Urinary bladder (tissue), 4 donors: ENCODE measurements around the gene RPGRIP1L. TPM values are rescaled to one million over a fixed set of nuclear protein-coding genes. Genes with fewer than 3 reads are reported as not detected.
"Not testable (repeated sequence)": the region's sequence is repeated elsewhere in the genome, so short reads cannot be mapped to it uniquely, and the experiment has no call there.

ENCODE experiments used
- DNase-seq: peaks from one replicate; pipeline ENCODE4 v3.0.0-alpha.2; 2015; ENCODE audit errors: extremely low spot score
- H3K27ac ChIP-seq: one replicate; pipeline ENCODE4 v1.5.1; 2013; ENCODE audit warnings: low read depth, mild to moderate bottlenecking, moderate library complexity
- H3K36me3 ChIP-seq: one replicate; pipeline ENCODE4 v1.6.1; 2013; ENCODE audit warnings: mild to moderate bottlenecking, moderate library complexity; ENCODE audit not compliant: insufficient read depth
- H3K4me1 ChIP-seq: one replicate; pipeline ENCODE4 v1.6.1; 2013; ENCODE audit warnings: mild to moderate bottlenecking, moderate library complexity; ENCODE audit not compliant: insufficient read depth
- H3K4me3 ChIP-seq: one replicate; pipeline ENCODE4 v1.5.1; 2013; ENCODE audit warnings: low read depth, low read length
- WGBS: extraction: QIAGEN DNeasy Blood & Tissue Kit; methylation state at CpG from one replicate; pipeline ENCODE4 v1.1.7; 2013; 5-methylcytosine and 5-hydroxymethylcytosine counted together
- polyA plus RNA-seq: library from polyadenylated mRNA; stranded (reverse); fragments of 200-250 nt; gene quantifications from one replicate; pipeline ENCODE4 v1.2.3, GENCODE V29; 2013
- total RNA-seq: library from RNA; depleted of rRNA; stranded (reverse); fragments of >200 nt; gene quantifications from one replicate; pipeline ENCODE4 v1.2.3, GENCODE V29; 2014
- donor health status: healthy with polysubstance abuse.
- donor health status: healthy.

RPGRIP1L gene
- total and polyA plus RNA-seq, 2 donors: 2.6 to 30.7 TPM

DNA sequence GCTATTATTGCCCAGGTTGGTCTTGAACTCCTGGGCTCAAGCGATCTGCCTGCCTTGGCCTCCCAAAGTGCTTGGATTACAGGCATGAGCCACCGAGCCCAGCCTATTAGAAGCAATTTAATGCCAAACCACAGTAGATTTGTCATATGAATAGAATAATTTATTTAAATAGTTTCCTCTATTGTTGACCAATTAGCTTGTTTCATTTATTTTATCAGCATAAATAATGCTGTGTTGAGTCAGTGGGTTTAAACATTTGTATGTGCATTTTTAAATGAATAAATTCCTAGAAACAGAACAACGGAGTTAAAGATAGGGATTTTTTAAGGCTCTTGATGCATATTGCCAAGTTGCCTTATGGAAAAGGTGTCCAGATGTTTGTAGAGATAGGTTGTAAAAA lies 27.0 kb upstream of the RPGRIP1L start:
- H3K4me3 ChIP-seq: no peak overlapping the region
- H3K27ac ChIP-seq: no peak overlapping the region
- H3K4me1 ChIP-seq: no peaks in the 10 kb centered on the region
- 86% methylated on average over 3 of the region's 3 CpGs for WGBS
- DNase-seq: no peak
- H3K36me3 ChIP-seq: no peaks in the 10 kb centered on the region

DNA sequence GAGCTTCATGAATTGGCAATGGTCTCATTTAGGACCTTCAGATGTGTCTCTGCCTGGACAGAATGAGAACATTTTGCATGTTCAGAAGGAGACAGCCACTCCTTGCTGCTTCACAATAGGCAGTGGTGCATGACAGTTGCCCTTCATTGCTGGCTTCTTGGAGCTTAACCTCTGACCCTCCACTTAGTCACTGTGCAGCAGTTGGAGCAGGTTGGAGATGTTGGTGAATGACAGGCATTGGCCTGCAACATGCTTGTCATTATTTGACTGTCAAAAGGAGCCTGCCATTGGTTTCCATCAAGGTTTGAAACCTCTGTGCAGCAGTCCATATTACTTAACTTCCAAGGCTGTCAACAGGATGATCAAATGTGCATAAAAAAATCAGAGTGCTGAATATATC lies 23.0 kb upstream of the RPGRIP1L start:
- no peak overlapping the region for H3K4me3 ChIP-seq
- DNase-seq: no peak
- H3K27ac ChIP-seq: no peak overlapping the region
- H3K36me3 ChIP-seq: no peaks in the 10 kb centered on the region
- no peaks in the 10 kb centered on the region for H3K4me1 ChIP-seq

DNA sequence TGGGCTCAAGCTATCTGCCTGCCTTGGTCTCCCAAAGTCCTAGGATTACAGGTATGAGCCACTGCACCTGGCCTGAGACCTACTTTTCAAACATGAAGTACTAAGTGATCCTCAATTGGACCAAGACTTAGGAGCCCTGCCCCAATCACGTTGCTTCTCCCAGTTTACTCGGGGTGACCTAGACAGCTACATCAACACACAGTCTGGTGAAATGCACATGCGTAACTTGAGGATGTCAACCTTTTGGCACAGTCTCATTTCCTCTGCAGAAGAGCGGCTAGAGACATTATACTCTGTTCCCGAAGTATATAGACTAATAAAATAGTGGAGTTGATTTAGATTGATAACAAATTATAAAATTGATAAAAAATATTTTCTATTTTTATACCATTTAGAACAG lies 17.4 kb upstream of the RPGRIP1L start:
- H3K4me1 ChIP-seq: no peaks in the 10 kb centered on the region
- H3K4me3 ChIP-seq: no peak overlapping the region
- 90% methylated on average over 5 of the region's 5 CpGs for WGBS
- no peak for DNase-seq
- no peaks in the 10 kb centered on the region for H3K36me3 ChIP-seq
- no peak overlapping the region for H3K27ac ChIP-seq

GRCh38 chr16:53717577-53717976 lies 13.9 kb upstream of the RPGRIP1L start:
- H3K4me1 ChIP-seq: peaks cover 1% of the 10 kb centered on the region
- no peak overlapping the region for H3K27ac ChIP-seq
- no peaks in the 10 kb centered on the region for H3K36me3 ChIP-seq
- no peak overlapping the region for H3K4me3 ChIP-seq
- 85% methylated on average over 3 of the region's 3 CpGs for WGBS
- DNase-seq: no peak

DNA sequence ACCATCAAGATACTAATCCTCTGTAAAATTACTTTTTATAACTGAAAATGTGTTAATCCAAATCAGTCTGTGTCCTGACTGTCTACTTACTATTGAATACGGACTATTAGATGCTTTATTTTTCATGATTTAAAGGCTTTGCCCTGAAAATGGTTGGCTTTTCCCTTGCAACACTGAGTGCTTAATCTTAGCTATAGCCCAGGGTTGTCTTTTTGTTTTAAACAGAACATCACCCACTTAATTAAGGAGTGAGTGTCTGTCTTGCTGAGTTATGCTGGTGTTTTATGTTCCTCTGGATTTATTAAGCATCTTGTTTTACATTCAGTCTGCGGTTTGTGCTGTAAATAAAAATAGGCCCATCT lies 11.3 kb upstream of the RPGRIP1L start:
- DNase-seq: no peak
- Histone ChIP-seq H3K36me3 (no peaks in the 10 kb centered on the region), H3K27ac (no peak overlapping the region), H3K4me3 (no peak overlapping the region), H3K4me1 (peaks cover 1% of the 10 kb centered on the region)
- 72% methylated on average over 2 of the region's 2 CpGs for WGBS

DNA sequence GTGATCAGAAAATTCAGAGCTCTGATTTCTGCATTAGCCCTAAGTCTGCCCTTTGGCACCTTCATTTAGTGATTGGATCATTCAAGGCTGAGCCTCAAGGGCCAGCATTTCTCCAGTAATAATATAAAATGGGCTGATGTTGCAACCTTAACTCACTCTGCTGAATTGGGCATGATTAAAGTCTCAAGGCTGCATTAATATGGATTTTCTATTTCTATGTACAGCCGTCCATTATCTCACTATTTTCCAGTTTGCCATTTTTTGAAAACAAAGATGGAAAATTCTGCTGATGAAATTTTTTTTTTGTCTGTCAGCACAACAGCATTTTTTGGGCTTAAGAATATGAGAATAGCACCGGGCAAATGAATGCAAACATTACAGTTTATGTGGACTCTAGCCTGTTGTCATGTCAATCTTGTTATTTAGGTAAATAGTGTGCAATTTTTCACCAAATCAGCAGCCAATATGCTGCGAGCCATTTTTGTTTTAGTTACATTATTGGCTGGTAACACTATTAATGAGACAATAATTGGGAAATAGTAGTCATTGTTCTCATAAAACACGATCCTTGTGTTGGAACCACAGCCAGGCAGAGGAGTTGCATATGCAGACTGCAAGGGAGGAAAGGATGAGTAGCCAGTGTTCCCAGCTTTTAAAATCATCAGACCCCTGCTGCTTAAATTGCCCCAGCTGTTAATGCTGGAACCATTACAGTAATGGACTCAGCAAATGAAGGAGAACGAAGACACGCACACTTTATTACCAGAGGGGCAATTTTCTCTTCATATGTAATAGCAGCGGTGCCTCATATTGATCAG lies 10.8 kb upstream of the RPGRIP1L start:
- Histone ChIP-seq H3K27ac (no peak overlapping the region), H3K4me1 (peaks cover 1% of the 10 kb centered on the region), H3K4me3 (no peak overlapping the region), H3K36me3 (no peaks in the 10 kb centered on the region)
- DNase-seq: no peak
- 56% methylated on average over 7 of the region's 7 CpGs for WGBS

GRCh38 chr16:53713403-53714204 lies 9.9 kb upstream of the RPGRIP1L start:
- WGBS: 55% methylated on average over 3 of the region's 3 CpGs
- DNase-seq: no peak
- Histone ChIP-seq H3K4me3 (no peak overlapping the region), H3K4me1 (peaks cover 1% of the 10 kb centered on the region), H3K27ac (no peak overlapping the region), H3K36me3 (no peaks in the 10 kb centered on the region)

DNA sequence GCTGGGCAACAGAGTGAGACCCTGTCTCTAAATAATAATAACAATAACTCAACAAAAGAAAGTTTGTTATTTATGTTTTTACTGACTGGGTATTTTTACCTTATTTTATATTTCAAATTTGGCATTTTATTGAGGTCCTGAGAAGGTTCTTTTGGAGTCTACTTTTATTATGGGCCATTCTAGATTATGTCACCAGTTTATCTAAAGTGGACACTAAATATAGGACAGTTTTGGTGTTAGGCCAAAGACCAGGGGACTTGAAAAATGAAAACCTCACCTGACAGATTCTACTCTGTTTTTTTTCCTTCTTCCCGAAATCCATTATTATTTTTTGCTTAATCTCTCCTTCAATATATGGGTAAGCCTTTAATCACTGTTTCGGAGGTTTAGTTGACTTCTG lies 8.4 kb upstream of the RPGRIP1L start:
- H3K27ac ChIP-seq: no peak overlapping the region
- H3K4me1 ChIP-seq: peaks cover 1% of the 10 kb centered on the region
- no peak overlapping the region for H3K4me3 ChIP-seq
- 77% methylated on average over 2 of the region's 2 CpGs for WGBS
- no peaks in the 10 kb centered on the region for H3K36me3 ChIP-seq
- no peak for DNase-seq

DNA sequence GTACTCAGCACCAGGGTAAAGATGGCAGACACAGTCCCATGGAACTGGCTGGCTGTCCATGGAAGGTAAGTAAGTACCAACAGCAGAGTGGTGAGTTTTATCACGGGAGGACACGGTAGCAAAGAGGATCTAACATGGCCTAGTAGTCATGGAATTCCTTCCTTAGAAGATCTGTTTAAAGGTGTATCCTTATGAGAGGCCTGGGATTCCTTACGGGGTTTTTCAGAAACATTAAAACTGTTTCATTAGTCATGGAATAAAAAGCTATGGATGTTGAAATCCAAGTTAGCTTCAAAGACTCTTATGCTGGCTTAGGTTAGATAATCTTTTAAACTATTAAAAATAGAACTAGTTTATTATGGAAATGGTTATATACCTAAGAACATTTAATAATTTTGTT lies 7.7 kb upstream of the RPGRIP1L start:
- H3K4me3 ChIP-seq: no peak overlapping the region
- WGBS: 89% methylated on average over 3 of the region's 3 CpGs

GRCh38 chr16:53708490-53708889 lies 4.8 kb upstream of the RPGRIP1L start:
- H3K4me3 ChIP-seq: no peak overlapping the region
- DNase-seq: no peak
- no peaks in the 10 kb centered on the region for H3K36me3 ChIP-seq
- 90% methylated on average over 2 of the region's 2 CpGs for WGBS
- no peak overlapping the region for H3K27ac ChIP-seq
- H3K4me1 ChIP-seq: no peaks in the 10 kb centered on the region

More for the DNA sequence above, 7.7 kb upstream of the RPGRIP1L start:
- Histone ChIP-seq H3K4me1 (peaks cover 1% of the 10 kb centered on the region), H3K36me3 (no peaks in the 10 kb centered on the region), H3K27ac (no peak overlapping the region)
- no peak for DNase-seq

DNA sequence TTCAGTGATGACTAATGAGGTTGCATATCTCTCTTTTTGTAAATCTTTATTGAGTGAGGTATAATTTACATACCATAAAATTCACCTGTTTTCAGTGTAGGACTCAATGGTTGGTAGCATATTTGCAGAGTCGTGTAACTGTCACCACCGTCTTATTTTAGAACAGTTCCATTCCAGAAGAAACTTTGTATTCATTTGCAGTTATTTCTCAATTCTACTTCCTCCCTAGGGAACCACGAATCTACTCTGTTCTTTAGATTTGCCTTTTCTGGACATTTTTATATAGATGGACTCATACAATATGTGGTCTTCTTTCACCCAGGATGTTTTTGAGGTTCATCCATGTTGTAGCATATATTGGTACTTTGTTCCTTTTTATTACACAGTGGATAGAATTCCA lies 4.0 kb upstream of the RPGRIP1L start:
- Histone ChIP-seq H3K27ac (no peak overlapping the region), H3K36me3 (no peaks in the 10 kb centered on the region), H3K4me1 (no peaks in the 10 kb centered on the region), H3K4me3 (no peak overlapping the region)
- 80% methylated on average over 3 of the region's 3 CpGs for WGBS
- DNase-seq: no peak

DNA sequence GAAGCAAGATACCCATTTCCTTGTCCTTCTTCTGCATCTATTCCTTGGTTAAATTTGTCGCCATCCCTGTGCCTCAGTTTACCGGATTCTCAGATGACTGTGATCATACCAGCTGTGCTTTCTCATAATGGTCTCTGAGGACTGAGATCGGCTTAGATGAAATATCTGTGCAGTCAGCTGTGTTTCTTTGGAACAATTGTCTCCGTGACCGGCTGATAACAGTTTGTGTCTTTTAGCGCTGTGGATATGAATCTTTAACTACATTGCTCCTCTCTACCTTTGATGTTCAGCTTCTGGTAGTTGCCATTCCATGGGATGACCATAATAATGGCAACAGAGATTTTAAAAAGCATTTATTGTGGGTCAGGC lies 770 bp upstream of the RPGRIP1L start:
- WGBS: 5% methylated on average over 6 of the region's 6 CpGs
- no peak overlapping the region for H3K27ac ChIP-seq

DNA sequence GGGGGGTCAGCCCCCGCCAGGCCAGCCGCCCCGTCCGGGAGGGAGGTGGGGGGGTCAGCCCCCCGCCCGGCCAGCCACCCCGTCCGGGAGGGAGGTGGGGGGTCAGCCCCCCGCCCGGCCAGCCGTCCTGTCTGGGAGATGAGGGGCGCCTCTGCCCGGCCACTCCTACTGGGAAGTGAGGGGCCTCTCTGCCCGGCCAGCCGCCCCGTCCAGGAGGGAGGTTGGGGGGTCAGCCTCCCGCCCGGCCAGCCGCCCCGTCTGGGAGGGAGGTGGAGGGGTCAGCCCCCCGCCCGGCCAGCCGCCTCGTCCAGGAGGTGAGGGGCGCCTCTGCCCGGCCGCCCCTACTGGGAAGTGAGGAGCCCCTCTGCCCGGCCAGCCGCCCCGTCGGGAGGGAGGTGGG lies 5.4 kb downstream of the RPGRIP1L start:
- not testable (repeated sequence) for H3K27ac ChIP-seq, H3K4me3 ChIP-seq, H3K4me1 ChIP-seq, H3K36me3 ChIP-seq, DNase-seq
- WGBS: 99% methylated on average over 23 of the region's 31 CpGs

More for the DNA sequence above, 770 bp upstream of the RPGRIP1L start:
- Histone ChIP-seq H3K4me1 (no peaks in the 10 kb centered on the region), H3K4me3 (peak overlapping the region; percentile 60), H3K36me3 (no peaks in the 10 kb centered on the region)
- DNase-seq: no peak

DNA sequence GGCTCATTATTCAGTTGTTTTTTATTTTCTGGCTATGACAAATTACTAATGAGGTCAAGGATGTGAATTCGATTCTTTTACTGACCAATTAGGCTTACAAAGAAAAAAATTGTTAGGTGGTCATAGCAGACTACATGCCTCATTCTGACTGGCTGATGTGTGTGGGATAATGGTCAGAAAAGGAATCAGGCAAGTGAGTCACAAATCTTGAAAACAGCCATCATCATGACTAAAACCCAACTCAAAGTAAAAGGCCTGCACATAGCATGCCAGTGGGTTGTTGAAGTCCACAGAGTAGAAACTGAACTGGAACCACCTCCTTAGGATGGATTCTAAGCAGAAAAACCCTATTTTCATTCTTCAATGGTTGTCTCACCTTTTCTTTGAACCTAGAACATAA lies 8.6 kb downstream of the RPGRIP1L start:
- no peak overlapping the region for H3K27ac ChIP-seq
- DNase-seq: no peak
- H3K4me3 ChIP-seq: no peak overlapping the region
- no peaks in the 10 kb centered on the region for H3K4me1 ChIP-seq
- 89% methylated on average over 1 of the region's 1 CpG for WGBS
- peaks cover 1% of the 10 kb centered on the region for H3K36me3 ChIP-seq
